Measurements from ENCODE around the gene ARHGAP36. TPM values are rescaled to one million over a fixed set of nuclear protein-coding genes. Genes with fewer than 3 reads are reported as not detected.

The ARHGAP36 gene
- total and polyA plus RNA-seq, 2 experiments from 2014 or later, result not detected

DNA sequence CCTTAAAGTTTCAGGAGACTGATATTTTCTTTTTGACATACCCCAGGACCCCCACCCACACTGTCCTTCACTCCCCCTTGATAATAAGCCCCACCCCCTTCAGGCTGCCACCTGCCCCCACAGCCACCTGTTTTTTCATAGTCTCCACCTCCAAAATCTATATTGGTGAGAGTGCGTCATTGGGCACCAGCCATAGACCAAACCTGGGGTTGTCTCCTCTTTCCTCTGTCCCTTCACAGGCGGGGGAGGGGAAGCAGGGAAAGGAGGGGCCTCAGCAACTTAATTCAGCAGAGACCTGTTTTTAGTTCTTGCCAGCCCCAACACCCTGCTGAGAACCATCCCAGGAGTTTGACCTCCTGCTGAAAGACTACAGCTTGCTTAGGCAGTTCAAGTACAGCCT, 1.1 kb downstream of the ARHGAP36 start:
- H3K4me3 ChIP-seq, result no peak overlapping the region
- H2AFZ ChIP-seq, result no peak overlapping the region
- 75% methylated on average over 2 of the region's 2 CpGs for WGBS (ENCODE audit: low lambda C conversion rate, missing lambda C conversion rate)
- no peaks in the 10 kb centered on the region for H3K79me2 ChIP-seq
- H3K27me3 ChIP-seq, result peaks cover 27% of the 10 kb centered on the region
- no peaks in the 10 kb centered on the region for H3K9me3 ChIP-seq (ENCODE audit: low read depth)
- no peak for DNase-seq (ENCODE audit: low spot score)
- TF ChIP-seq EZH2phosphoT487 (IDR thresholded peaks at IDR 0.05; ENCODE audit: low read depth, severe bottlenecking, unreplicated experiment) (no peak), EZH2 (IDR thresholded peaks at IDR 0.05; ENCODE audit: borderline replicate concordance) (no peak)
- TF ChIP-seq, protein P1, sequence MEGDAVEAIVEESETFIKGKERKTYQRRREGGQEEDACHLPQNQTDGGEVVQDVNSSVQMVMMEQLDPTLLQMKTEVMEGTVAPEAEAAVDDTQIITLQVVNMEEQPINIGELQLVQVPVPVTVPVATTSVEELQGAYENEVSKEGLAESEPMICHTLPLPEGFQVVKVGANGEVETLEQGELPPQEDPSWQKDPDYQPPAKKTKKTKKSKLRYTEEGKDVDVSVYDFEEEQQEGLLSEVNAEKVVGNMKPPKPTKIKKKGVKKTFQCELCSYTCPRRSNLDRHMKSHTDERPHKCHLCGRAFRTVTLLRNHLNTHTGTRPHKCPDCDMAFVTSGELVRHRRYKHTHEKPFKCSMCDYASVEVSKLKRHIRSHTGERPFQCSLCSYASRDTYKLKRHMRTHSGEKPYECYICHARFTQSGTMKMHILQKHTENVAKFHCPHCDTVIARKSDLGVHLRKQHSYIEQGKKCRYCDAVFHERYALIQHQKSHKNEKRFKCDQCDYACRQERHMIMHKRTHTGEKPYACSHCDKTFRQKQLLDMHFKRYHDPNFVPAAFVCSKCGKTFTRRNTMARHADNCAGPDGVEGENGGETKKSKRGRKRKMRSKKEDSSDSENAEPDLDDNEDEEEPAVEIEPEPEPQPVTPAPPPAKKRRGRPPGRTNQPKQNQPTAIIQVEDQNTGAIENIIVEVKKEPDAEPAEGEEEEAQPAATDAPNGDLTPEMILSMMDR (IDR thresholded peaks at IDR 0.05; ENCODE audit: poor library complexity), result no peak
- no peaks in the 10 kb centered on the region for H3K36me3 ChIP-seq (replicated peaks; ENCODE audit: insufficient read depth, low read depth)
- H3K4me2 ChIP-seq, result no peak overlapping the region
- H3K9me2 ChIP-seq (replicated peaks; ENCODE audit: insufficient read depth), result no peaks in the 10 kb centered on the region
- H3K27ac ChIP-seq, result no peak overlapping the region
- H4K20me1 ChIP-seq (ENCODE audit: insufficient read depth, poor library complexity, severe bottlenecking), result no peaks in the 10 kb centered on the region
- H3K4me1 ChIP-seq (ENCODE audit: insufficient read depth), result no peaks in the 10 kb centered on the region

DNA sequence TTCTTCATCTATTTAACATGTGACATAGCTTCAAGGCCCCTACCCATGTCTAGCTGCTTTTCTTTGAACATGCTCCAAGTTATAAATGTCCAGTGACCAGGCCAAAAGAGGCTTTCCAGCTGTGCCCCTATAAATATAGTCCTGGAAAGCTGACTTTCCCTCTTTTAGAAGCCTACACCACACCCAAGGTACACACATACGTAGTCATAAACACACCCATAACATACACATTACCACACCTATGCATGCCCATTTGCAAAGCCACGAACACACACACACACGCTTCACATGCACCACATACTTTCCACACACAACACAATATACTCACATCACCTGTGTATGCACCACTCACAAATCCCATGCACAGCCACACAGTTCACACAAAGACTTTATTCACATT, 2.0 kb downstream of the ARHGAP36 start:
- Histone ChIP-seq H3K36me3 (replicated peaks; ENCODE audit: insufficient read depth, low read depth) (no peaks in the 10 kb centered on the region), H3K79me2 (no peaks in the 10 kb centered on the region), H3K4me1 (ENCODE audit: insufficient read depth) (no peaks in the 10 kb centered on the region), H4K20me1 (ENCODE audit: insufficient read depth, poor library complexity, severe bottlenecking) (no peaks in the 10 kb centered on the region), H3K4me3 (no peak overlapping the region), H3K27me3 (peaks cover 27% of the 10 kb centered on the region), H3K9me2 (replicated peaks; ENCODE audit: insufficient read depth) (no peaks in the 10 kb centered on the region), H3K27ac (no peak overlapping the region), H2AFZ (no peak overlapping the region), H3K9me3 (ENCODE audit: low read depth) (no peaks in the 10 kb centered on the region), H3K4me2 (no peak overlapping the region)
- DNase-seq (ENCODE audit: low spot score), result no peak
- no peak for TF ChIP-seq EZH2 (IDR thresholded peaks at IDR 0.05; ENCODE audit: borderline replicate concordance)
- TF ChIP-seq EZH2phosphoT487 (IDR thresholded peaks at IDR 0.05; ENCODE audit: low read depth, severe bottlenecking, unreplicated experiment), result no peak
- TF ChIP-seq, protein P1 (IDR thresholded peaks at IDR 0.05; ENCODE audit: poor library complexity), result no peak
- WGBS (ENCODE audit: low lambda C conversion rate, missing lambda C conversion rate), result 71% methylated on average over 3 of the region's 3 CpGs

DNA sequence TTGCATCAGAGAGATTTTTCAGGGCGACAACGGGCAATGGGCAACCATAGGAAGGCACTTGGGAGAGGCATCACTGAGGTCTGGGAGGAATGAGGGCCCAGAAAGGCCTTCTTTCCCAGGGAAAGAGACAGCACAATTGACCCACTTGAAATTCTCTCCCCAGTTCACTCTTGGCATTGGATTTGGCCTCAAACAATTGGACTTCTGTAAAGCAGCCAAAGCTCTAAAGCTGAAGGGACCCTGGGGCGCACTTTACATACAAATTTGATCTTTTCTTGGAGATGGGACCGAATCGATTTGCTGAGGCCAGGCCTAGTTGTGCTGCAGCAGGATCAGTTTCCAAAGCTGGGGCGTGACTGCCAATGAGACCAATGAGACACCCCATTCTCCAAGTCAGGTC, 3.2 kb downstream of the ARHGAP36 start:
- TF ChIP-seq EZH2phosphoT487 (IDR thresholded peaks at IDR 0.05; ENCODE audit: low read depth, severe bottlenecking, unreplicated experiment) (no peak), EZH2 (IDR thresholded peaks at IDR 0.05; ENCODE audit: borderline replicate concordance) (no peak)
- TF ChIP-seq, protein P1 (IDR thresholded peaks at IDR 0.05; ENCODE audit: poor library complexity), result no peak
- Histone ChIP-seq H3K4me3 (no peak overlapping the region), H3K36me3 (replicated peaks; ENCODE audit: insufficient read depth, low read depth) (no peaks in the 10 kb centered on the region), H3K4me2 (no peak overlapping the region), H3K79me2 (no peaks in the 10 kb centered on the region), H3K9me2 (replicated peaks; ENCODE audit: insufficient read depth) (no peaks in the 10 kb centered on the region), H3K27ac (no peak overlapping the region), H4K20me1 (ENCODE audit: insufficient read depth, poor library complexity, severe bottlenecking) (no peaks in the 10 kb centered on the region), H3K4me1 (ENCODE audit: insufficient read depth) (no peaks in the 10 kb centered on the region), H3K27me3 (peaks cover 33% of the 10 kb centered on the region), H2AFZ (no peak overlapping the region), H3K9me3 (ENCODE audit: low read depth) (no peaks in the 10 kb centered on the region)
- 77% methylated on average over 6 of the region's 6 CpGs for WGBS (ENCODE audit: low lambda C conversion rate, missing lambda C conversion rate)
- no peak for DNase-seq (ENCODE audit: low spot score)

DNA sequence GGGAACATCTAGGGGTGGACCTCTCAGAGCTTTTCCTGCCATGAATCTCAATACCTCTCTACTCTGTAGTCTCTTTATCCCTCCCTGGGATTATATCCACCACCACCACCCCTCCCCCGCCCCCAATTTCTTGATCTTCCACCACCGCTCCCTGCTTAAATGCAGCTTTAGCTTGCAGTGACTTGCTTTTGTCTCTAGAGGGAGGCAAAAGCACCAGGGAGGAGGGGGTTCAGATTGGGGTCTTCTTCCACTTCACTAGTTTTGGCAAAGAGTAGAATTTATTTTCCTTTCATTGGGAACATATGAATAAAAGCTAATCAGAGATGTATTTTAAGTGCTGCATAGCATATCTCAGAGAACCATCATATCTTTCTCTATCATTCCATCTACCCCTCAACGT, 5.5 kb downstream of the ARHGAP36 start:
- Histone ChIP-seq H2AFZ (no peak overlapping the region), H3K4me2 (no peak overlapping the region), H3K36me3 (replicated peaks; ENCODE audit: insufficient read depth, low read depth) (no peaks in the 10 kb centered on the region), H3K9me2 (replicated peaks; ENCODE audit: insufficient read depth) (no peaks in the 10 kb centered on the region), H3K79me2 (no peaks in the 10 kb centered on the region), H4K20me1 (ENCODE audit: insufficient read depth, poor library complexity, severe bottlenecking) (no peaks in the 10 kb centered on the region), H3K4me3 (no peak overlapping the region), H3K27ac (no peak overlapping the region), H3K4me1 (ENCODE audit: insufficient read depth) (no peaks in the 10 kb centered on the region), H3K9me3 (ENCODE audit: low read depth) (no peaks in the 10 kb centered on the region), H3K27me3 (peaks cover 32% of the 10 kb centered on the region)
- no peak for DNase-seq (ENCODE audit: low spot score)
- TF ChIP-seq, protein P1 (IDR thresholded peaks at IDR 0.05; ENCODE audit: poor library complexity), result no peak
- no peak for TF ChIP-seq EZH2phosphoT487 (IDR thresholded peaks at IDR 0.05; ENCODE audit: low read depth, severe bottlenecking, unreplicated experiment)
- TF ChIP-seq EZH2 (IDR thresholded peaks at IDR 0.05; ENCODE audit: borderline replicate concordance), result no peak
- WGBS (ENCODE audit: low lambda C conversion rate, missing lambda C conversion rate), result 51% methylated on average over 3 of the region's 3 CpGs
